ENCODE data around the gene SLC6A19.

GRCh38 chr5:1270933-1271914 lies 69.8 kb downstream of the SLC6A19 start:
- TF ChIP-seq, protein P1, sequence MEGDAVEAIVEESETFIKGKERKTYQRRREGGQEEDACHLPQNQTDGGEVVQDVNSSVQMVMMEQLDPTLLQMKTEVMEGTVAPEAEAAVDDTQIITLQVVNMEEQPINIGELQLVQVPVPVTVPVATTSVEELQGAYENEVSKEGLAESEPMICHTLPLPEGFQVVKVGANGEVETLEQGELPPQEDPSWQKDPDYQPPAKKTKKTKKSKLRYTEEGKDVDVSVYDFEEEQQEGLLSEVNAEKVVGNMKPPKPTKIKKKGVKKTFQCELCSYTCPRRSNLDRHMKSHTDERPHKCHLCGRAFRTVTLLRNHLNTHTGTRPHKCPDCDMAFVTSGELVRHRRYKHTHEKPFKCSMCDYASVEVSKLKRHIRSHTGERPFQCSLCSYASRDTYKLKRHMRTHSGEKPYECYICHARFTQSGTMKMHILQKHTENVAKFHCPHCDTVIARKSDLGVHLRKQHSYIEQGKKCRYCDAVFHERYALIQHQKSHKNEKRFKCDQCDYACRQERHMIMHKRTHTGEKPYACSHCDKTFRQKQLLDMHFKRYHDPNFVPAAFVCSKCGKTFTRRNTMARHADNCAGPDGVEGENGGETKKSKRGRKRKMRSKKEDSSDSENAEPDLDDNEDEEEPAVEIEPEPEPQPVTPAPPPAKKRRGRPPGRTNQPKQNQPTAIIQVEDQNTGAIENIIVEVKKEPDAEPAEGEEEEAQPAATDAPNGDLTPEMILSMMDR (IDR thresholded peaks at IDR 0.05; ENCODE audit: low read depth, low read length, missing input control), result no peak
- TF ChIP-seq JUND (IDR thresholded peaks at IDR 0.05), result no peak
- TF ChIP-seq, protein P2, sequence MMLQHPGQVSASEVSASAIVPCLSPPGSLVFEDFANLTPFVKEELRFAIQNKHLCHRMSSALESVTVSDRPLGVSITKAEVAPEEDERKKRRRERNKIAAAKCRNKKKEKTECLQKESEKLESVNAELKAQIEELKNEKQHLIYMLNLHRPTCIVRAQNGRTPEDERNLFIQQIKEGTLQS (IDR thresholded peaks at IDR 0.05), result no peak
- TF ChIP-seq EGR1 (IDR thresholded peaks at IDR 0.05; ENCODE audit: low read depth in 2 of 2), result no peak
- no peak for TF ChIP-seq TAF1 (conservative IDR thresholded peaks at IDR 0.05)
- no peak for TF ChIP-seq REST (IDR thresholded peaks at IDR 0.05)
